NB4 (cell line): ENCODE data around the gene SAP30L.

Experiments used
- DNase-seq: peaks from one replicate; pipeline ENCODE4 v3.0.0; 2010; ENCODE audit warnings: low read depth
- H3K4me3 ChIP-seq: one replicate; pipeline ENCODE4 v1.5.1; 2011; ENCODE audit warnings: mild to moderate bottlenecking, low read depth, low read length, moderate library complexity
- MAX ChIP-seq: IDR thresholded peaks from 2 replicates; pipeline ENCODE4 v1.6.1; 2011; ENCODE audit warnings: low read depth, low read length
- MYC ChIP-seq: IDR thresholded peaks from 2 replicates; pipeline ENCODE4 v1.6.1; 2011; ENCODE audit warnings: low read depth, low read length
- POLR2A ChIP-seq: IDR thresholded peaks from 2 replicates; pipeline ENCODE4 v1.6.1; 2011; ENCODE audit warnings: mild to moderate bottlenecking; ENCODE audit not compliant: insufficient read length; ENCODE audit errors: extremely low read depth
- TF ChIP-seq, protein P1 (sequence below): IDR thresholded peaks from one replicate; pipeline ENCODE4 v1.5.1; 2012; ENCODE audit warnings: low read depth, low read length

The SAP30L gene

GRCh38 chr5:154402611-154403010, 43.2 kb upstream of the SAP30L start:
- no peak overlapping the region for H3K4me3 ChIP-seq
- TF ChIP-seq MAX = no peak
- TF ChIP-seq MYC = no peak
- TF ChIP-seq, protein P1, sequence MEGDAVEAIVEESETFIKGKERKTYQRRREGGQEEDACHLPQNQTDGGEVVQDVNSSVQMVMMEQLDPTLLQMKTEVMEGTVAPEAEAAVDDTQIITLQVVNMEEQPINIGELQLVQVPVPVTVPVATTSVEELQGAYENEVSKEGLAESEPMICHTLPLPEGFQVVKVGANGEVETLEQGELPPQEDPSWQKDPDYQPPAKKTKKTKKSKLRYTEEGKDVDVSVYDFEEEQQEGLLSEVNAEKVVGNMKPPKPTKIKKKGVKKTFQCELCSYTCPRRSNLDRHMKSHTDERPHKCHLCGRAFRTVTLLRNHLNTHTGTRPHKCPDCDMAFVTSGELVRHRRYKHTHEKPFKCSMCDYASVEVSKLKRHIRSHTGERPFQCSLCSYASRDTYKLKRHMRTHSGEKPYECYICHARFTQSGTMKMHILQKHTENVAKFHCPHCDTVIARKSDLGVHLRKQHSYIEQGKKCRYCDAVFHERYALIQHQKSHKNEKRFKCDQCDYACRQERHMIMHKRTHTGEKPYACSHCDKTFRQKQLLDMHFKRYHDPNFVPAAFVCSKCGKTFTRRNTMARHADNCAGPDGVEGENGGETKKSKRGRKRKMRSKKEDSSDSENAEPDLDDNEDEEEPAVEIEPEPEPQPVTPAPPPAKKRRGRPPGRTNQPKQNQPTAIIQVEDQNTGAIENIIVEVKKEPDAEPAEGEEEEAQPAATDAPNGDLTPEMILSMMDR = no peak
- TF ChIP-seq POLR2A = no peak
- no peak for DNase-seq

DNA sequence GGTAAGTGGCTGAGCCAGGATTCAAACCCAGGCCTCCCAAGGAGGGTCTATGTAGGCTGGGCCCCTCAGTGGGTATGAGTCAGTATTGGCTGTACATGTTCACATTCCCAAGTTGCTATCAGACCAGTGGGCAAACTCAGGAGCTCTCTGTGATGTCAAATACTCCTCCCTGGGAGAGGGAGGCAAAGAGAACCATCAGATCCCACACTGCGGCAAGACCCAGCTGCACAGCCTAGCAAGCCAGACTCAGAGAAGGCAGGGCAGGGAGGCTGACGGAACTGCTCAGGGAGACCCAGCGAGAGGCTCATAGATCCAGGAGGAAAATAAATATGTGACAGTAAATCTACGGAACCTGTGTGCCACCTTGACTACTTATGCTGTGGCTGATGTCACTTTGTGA, 42.6 kb upstream of the SAP30L start:
- no peak overlapping the region for H3K4me3 ChIP-seq
- TF ChIP-seq MAX = no peak
- no peak for TF ChIP-seq POLR2A
- TF ChIP-seq MYC = no peak
- TF ChIP-seq, protein P1 = no peak
- no peak for DNase-seq

GRCh38 chr5:154403776-154404387, 41.9 kb upstream of the SAP30L start:
- no peak overlapping the region for H3K4me3 ChIP-seq
- no peak for DNase-seq
- TF ChIP-seq POLR2A (no peak), MYC (no peak), MAX (no peak)
- TF ChIP-seq, protein P1 = no peak

GRCh38 chr5:154405078-154405792, 40.6 kb upstream of the SAP30L start:
- peak; percentile 46; the same call in 1 of the 2 replicates for TF ChIP-seq MAX
- TF ChIP-seq, protein P1 = peak; percentile 74
- TF ChIP-seq MYC = peak; percentile 71
- TF ChIP-seq POLR2A = no peak
- H3K4me3 ChIP-seq = no peak overlapping the region
- DNase-seq = peak; percentile 74

DNA sequence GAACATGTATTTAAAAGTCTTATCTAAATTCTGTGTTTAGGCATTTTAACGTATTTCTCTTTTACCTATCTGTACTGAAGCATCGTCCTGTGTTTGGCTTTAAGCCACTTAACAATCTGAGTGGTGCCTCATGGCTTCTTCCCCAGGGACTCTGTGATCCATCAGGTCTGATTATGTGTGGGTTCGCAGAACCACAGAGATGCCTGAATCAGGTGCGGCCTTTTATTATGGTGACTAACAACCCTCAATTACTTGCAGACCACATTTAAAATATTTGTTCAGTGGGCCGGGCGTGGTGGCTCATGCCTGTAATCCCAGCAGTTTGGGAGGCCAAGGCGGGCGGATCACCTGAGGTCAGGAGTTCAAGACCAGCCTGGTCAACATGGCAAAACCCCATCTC, 39.6 kb upstream of the SAP30L start:
- no peak overlapping the region for H3K4me3 ChIP-seq
- DNase-seq = no peak
- TF ChIP-seq MYC = no peak

DNA sequence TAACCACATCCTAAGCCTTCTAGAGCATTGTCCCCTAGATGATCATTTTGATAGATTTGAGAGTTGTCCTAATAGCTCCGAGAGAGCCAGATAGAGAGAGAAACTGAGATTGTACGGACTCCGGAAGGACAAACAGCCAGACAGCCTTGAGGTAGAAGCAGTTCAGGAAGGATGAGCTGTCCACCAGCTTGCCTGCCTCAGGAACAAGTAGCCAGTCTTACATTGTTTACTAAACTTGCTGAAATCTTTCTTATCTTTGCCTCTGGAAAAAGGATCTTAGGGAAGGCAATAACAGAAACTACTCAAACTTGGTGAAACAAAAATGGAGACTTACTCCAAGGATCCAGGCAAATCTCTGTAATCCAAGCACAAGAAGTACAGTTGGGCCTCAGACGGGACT, 39.0 kb upstream of the SAP30L start:
- no peak overlapping the region for H3K4me3 ChIP-seq
- no peak for DNase-seq
- TF ChIP-seq MAX = no peak

GRCh38 chr5:154408811-154409210, 37.0 kb upstream of the SAP30L start:
- DNase-seq = no peak
- no peak overlapping the region for H3K4me3 ChIP-seq
- TF ChIP-seq, protein P1 = no peak
- no peak for TF ChIP-seq MAX
- no peak for TF ChIP-seq MYC
- no peak for TF ChIP-seq POLR2A
